Measurements from ENCODE around the gene GMCL2.
"Not testable (repeated sequence)": the region's sequence is repeated elsewhere in the genome, so short reads cannot be mapped to it uniquely, and the experiment has no call there.

GMCL2 gene

GRCh38 chr5:178199581-178200434, 12.6 kb upstream of the GMCL2 start:
- no peak overlapping the region for H3K4me3 ChIP-seq (ENCODE audit: low read depth in 1 of 2, low read length in 1 of 2)
- no peak for TF ChIP-seq CTCF (IDR thresholded peaks at IDR 0.05)
- H3K36me3 ChIP-seq: no peaks in the 10 kb centered on the region
- peaks cover 26 to 32% of the 10 kb centered on the region in 2 experiments for H3K4me1 ChIP-seq (ENCODE audit: control insufficient read depth in 1 of 2, insufficient read depth in 1 of 2, low read depth in 1 of 2, low read length in 1 of 2)
- no peaks in the 10 kb centered on the region for H3K27me3 ChIP-seq
- no peak overlapping the region for H3K27ac ChIP-seq
- H3K9me3 ChIP-seq: no peaks in the 10 kb centered on the region

- H3K4me1 ChIP-seq (ENCODE audit: control insufficient read depth in 1 of 2, insufficient read depth in 1 of 2, low read depth in 1 of 2, low read length in 1 of 2): peaks cover 34 to 40% of the 10 kb centered on the region in 2 experiments
- no peak overlapping the region for H3K27ac ChIP-seq
- no peak overlapping the region for H3K4me3 ChIP-seq (ENCODE audit: low read depth in 1 of 2, low read length in 1 of 2)
- TF ChIP-seq CTCF (IDR thresholded peaks at IDR 0.05): no peak
- no peaks in the 10 kb centered on the region for H3K27me3 ChIP-seq
- no peaks in the 10 kb centered on the region for H3K36me3 ChIP-seq
- no peaks in the 10 kb centered on the region for H3K9me3 ChIP-seq
These were observed 11.5 kb upstream of the GMCL2 start for GRCh38 chr5:178198706-178199105.

- not testable (repeated sequence) for H3K4me3 ChIP-seq (ENCODE audit: low read depth in 1 of 2, low read length in 1 of 2); H3K27me3 ChIP-seq; H3K9me3 ChIP-seq; H3K36me3 ChIP-seq; H3K27ac ChIP-seq
- H3K4me1 ChIP-seq (ENCODE audit: control insufficient read depth in 1 of 2, insufficient read depth in 1 of 2, low read depth in 1 of 2, low read length in 1 of 2): peaks cover 40 to 42% of the 10 kb centered on the region in 2 experiments
These were observed 11.0 kb upstream of the GMCL2 start for GRCh38 chr5:178198151-178198550.

- H3K27ac ChIP-seq: no peak overlapping the region
- no peak for TF ChIP-seq CTCF (IDR thresholded peaks at IDR 0.05)
- H3K4me1 ChIP-seq (ENCODE audit: control insufficient read depth in 1 of 2, insufficient read depth in 1 of 2, low read depth in 1 of 2, low read length in 1 of 2): peaks cover 36 to 38% of the 10 kb centered on the region in 2 experiments
- no peak overlapping the region for H3K4me3 ChIP-seq (ENCODE audit: low read depth in 1 of 2, low read length in 1 of 2)
- no peaks in the 10 kb centered on the region for H3K9me3 ChIP-seq
- no peaks in the 10 kb centered on the region for H3K36me3 ChIP-seq
- H3K27me3 ChIP-seq: no peaks in the 10 kb centered on the region
These were observed 9.8 kb upstream of the GMCL2 start for GRCh38 chr5:178196986-178197385.

GRCh38 chr5:178196281-178196812, 9.2 kb upstream of the GMCL2 start:
- peaks cover 30 to 32% of the 10 kb centered on the region in 2 experiments for H3K4me1 ChIP-seq (ENCODE audit: control insufficient read depth in 1 of 2, insufficient read depth in 1 of 2, low read depth in 1 of 2, low read length in 1 of 2)
- no peaks in the 10 kb centered on the region for H3K9me3 ChIP-seq
- no peaks in the 10 kb centered on the region for H3K36me3 ChIP-seq
- no peak for TF ChIP-seq CTCF (IDR thresholded peaks at IDR 0.05)
- no peak overlapping the region for H3K27ac ChIP-seq
- no peak overlapping the region for H3K4me3 ChIP-seq (ENCODE audit: low read depth in 1 of 2, low read length in 1 of 2)
- no peaks in the 10 kb centered on the region for H3K27me3 ChIP-seq

- Histone ChIP-seq H3K9me3 (no peaks in the 10 kb centered on the region), H3K4me1 (ENCODE audit: control insufficient read depth in 1 of 2, insufficient read depth in 1 of 2, low read depth in 1 of 2, low read length in 1 of 2) (peaks cover 20 to 21% of the 10 kb centered on the region in 2 experiments), H3K36me3 (no peaks in the 10 kb centered on the region), H3K4me3 (ENCODE audit: low read depth in 1 of 2, low read length in 1 of 2) (no peak overlapping the region), H3K27me3 (no peaks in the 10 kb centered on the region), H3K27ac (no peak overlapping the region)
- no peak for TF ChIP-seq CTCF (IDR thresholded peaks at IDR 0.05)
These were observed 6.9 kb upstream of the GMCL2 start for GRCh38 chr5:178194026-178194425.
